GM23338 (cell line): Measurements from ENCODE around the gene MLPH.

Experiments used
- CREB1 ChIP-seq: fragments of 250-450 bp; sonication (Bioruptor Pico); IDR thresholded peaks from 2 replicates; pipeline ENCODE4 v1.5.0; 2020; ENCODE audit warnings: low read depth, mild to moderate bottlenecking, moderate library complexity
- EZH2 ChIP-seq: fragments of 200-600 bp; sonication (generic); IDR thresholded peaks from one replicate; pipeline ENCODE4 v1.8.0; 2017; ENCODE audit warnings: antibody characterized with exemption, mild to moderate bottlenecking, low read depth; ENCODE audit not compliant: unreplicated experiment
- EZH2phosphoT487 ChIP-seq: fragments of 200-600 bp; sonication (generic); IDR thresholded peaks from one replicate; pipeline ENCODE4 v1.8.1; 2018; ENCODE audit warnings: antibody characterized with exemption; ENCODE audit not compliant: unreplicated experiment
- ZNF331 ChIP-seq: fragments of 250-450 bp; sonication (Bioruptor Pico); IDR thresholded peaks from 2 replicates; pipeline ENCODE4 v1.5.0; 2020; ENCODE audit warnings: low read depth, mild to moderate bottlenecking, moderate library complexity
- TF ChIP-seq, protein P1 (sequence below), 2 experiments: fragments of 200-600 bp in 1 of 2; sonication (generic) in 1 of 2; conservative IDR thresholded peaks; 2 replicates each; pipeline versions ENCODE4 v1.5.1 to v1.6.1; 2016 to 2017; ENCODE audit warnings: antibody characterized with exemption in 2 of 2, low read depth in 2 of 2, mild to moderate bottlenecking in 2 of 2, moderate library complexity in 1 of 2
- TF ChIP-seq, protein P2 (sequence below): fragments of 250-450 bp; sonication (Bioruptor Pico); IDR thresholded peaks from 2 replicates; pipeline ENCODE4 v1.5.0; 2020; ENCODE audit warnings: mild to moderate bottlenecking, moderate library complexity

DNA sequence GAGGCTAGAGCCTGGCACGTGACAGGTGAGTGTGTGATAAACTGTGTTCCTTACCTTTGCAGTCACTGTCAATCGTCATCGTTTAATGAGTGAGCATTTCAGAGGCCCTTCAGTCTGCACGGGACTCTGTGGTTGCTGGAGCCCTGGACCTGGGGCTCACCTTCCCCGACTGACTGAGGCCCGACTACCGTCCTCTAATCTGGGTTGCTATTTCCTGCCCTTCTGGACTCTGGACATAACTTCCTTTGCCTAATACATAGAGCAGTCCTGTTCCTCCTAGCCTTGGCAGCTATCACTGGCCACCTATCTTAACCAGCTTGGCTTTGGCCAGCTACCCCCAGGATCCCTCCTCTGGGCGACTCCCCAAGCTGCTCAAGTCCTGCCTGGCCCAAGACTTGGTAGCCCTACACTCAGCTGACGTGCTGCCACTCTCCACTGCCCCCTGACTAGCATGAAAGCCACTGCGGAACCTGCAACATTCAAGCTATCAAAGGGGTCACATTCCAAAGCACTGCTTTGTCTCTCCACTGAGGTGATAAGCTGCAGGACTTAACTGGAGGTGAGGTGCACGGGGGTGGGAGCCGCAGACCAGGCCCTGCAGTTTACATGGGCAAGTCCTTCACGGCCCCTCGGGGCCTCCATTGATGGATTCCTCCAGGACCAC lies 114.5 kb downstream of the MLPH start:
- TF ChIP-seq, protein P1, sequence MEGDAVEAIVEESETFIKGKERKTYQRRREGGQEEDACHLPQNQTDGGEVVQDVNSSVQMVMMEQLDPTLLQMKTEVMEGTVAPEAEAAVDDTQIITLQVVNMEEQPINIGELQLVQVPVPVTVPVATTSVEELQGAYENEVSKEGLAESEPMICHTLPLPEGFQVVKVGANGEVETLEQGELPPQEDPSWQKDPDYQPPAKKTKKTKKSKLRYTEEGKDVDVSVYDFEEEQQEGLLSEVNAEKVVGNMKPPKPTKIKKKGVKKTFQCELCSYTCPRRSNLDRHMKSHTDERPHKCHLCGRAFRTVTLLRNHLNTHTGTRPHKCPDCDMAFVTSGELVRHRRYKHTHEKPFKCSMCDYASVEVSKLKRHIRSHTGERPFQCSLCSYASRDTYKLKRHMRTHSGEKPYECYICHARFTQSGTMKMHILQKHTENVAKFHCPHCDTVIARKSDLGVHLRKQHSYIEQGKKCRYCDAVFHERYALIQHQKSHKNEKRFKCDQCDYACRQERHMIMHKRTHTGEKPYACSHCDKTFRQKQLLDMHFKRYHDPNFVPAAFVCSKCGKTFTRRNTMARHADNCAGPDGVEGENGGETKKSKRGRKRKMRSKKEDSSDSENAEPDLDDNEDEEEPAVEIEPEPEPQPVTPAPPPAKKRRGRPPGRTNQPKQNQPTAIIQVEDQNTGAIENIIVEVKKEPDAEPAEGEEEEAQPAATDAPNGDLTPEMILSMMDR (conservative IDR thresholded peaks at IDR 0.05; ENCODE audit: low read depth in 2 of 2) = peak; percentile 45
- TF ChIP-seq EZH2 = no peak
- no peak for TF ChIP-seq EZH2phosphoT487
- TF ChIP-seq, protein P2, sequence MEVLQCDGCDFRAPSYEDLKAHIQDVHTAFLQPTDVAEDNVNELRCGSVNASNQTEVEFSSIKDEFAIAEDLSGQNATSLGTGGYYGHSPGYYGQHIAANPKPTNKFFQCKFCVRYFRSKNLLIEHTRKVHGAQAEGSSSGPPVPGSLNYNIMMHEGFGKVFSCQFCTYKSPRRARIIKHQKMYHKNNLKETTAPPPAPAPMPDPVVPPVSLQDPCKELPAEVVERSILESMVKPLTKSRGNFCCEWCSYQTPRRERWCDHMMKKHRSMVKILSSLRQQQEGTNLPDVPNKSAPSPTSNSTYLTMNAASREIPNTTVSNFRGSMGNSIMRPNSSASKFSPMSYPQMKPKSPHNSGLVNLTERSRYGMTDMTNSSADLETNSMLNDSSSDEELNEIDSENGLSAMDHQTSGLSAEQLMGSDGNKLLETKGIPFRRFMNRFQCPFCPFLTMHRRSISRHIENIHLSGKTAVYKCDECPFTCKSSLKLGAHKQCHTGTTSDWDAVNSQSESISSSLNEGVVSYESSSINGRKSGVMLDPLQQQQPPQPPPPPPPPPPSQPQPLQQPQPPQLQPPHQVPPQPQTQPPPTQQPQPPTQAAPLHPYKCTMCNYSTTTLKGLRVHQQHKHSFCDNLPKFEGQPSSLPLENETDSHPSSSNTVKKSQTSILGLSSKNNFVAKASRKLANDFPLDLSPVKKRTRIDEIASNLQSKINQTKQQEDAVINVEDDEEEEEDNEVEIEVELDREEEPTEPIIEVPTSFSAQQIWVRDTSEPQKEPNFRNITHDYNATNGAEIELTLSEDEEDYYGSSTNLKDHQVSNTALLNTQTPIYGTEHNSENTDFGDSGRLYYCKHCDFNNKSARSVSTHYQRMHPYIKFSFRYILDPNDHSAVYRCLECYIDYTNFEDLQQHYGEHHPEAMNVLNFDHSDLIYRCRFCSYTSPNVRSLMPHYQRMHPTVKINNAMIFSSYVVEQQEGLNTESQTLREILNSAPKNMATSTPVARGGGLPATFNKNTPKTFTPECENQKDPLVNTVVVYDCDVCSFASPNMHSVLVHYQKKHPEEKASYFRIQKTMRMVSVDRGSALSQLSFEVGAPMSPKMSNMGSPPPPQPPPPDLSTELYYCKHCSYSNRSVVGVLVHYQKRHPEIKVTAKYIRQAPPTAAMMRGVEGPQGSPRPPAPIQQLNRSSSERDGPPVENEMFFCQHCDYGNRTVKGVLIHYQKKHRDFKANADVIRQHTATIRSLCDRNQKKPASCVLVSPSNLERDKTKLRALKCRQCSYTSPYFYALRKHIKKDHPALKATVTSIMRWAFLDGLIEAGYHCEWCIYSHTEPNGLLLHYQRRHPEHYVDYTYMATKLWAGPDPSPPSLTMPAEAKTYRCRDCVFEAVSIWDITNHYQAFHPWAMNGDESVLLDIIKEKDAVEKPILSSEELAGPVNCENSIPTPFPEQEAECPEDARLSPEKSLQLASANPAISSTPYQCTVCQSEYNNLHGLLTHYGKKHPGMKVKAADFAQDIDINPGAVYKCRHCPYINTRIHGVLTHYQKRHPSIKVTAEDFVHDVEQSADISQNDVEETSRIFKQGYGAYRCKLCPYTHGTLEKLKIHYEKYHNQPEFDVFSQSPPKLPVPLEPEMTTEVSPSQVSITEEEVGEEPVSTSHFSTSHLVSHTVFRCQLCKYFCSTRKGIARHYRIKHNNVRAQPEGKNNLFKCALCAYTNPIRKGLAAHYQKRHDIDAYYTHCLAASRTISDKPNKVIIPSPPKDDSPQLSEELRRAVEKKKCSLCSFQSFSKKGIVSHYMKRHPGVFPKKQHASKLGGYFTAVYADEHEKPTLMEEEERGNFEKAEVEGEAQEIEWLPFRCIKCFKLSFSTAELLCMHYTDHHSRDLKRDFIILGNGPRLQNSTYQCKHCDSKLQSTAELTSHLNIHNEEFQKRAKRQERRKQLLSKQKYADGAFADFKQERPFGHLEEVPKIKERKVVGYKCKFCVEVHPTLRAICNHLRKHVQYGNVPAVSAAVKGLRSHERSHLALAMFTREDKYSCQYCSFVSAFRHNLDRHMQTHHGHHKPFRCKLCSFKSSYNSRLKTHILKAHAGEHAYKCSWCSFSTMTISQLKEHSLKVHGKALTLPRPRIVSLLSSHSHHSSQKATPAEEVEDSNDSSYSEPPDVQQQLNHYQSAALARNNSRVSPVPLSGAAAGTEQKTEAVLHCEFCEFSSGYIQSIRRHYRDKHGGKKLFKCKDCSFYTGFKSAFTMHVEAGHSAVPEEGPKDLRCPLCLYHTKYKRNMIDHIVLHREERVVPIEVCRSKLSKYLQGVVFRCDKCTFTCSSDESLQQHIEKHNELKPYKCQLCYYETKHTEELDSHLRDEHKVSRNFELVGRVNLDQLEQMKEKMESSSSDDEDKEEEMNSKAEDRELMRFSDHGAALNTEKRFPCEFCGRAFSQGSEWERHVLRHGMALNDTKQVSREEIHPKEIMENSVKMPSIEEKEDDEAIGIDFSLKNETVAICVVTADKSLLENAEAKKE (CRISPR knock-in tag) = peak; percentile 6; the same call in 1 of the 2 replicates
- no peak for TF ChIP-seq CREB1 (CRISPR knock-in tag)
- TF ChIP-seq ZNF331 (CRISPR knock-in tag) = no peak
